Measurements from ENCODE around the gene MOCS3. TPM values are rescaled to one million over a fixed set of nuclear protein-coding genes. Genes with fewer than 3 reads are reported as not detected.
A peak's percentile ranks its signal among the peaks of the same experiment; 100 is the strongest.

MOCS3 gene
- total RNA-seq, 1 donor from 2014 or later, result 7.4 TPM

DNA sequence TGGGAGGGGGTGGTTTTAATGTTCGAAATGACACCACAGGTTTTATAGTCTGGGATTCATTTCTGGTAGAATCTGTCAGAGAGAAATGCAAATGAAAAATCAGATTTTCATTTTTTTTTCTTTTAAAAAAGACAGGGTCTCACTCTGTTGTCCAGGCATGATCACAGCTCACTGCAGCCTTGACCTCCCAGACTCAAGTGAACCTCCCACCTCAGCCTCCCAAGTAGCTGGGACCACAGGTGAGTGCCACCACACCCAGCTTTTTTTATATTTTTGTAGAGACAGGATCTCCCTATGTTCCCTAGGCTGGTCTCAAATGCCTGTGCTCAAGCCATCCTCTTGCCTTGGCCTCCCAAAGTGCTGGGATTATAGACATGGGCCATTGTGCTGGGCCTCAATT lies 25.0 kb upstream of the MOCS3 start:
- Mint-ChIP-seq H3K36me3 (peaks cover 17% of the 10 kb centered on the region), H3K4me1 (ENCODE audit: unreplicated experiment) (peaks cover 11% of the 10 kb centered on the region), H3K27me3 (peaks cover 3% of the 10 kb centered on the region), H3K9me3 (no peaks in the 10 kb centered on the region), H3K4me3 (no peak overlapping the region), H3K27ac (peak overlapping the region; percentile 50)
- no peak for DNase-seq (ENCODE audit: extremely low spot score, unreplicated experiment)
- TF ChIP-seq, protein P1, sequence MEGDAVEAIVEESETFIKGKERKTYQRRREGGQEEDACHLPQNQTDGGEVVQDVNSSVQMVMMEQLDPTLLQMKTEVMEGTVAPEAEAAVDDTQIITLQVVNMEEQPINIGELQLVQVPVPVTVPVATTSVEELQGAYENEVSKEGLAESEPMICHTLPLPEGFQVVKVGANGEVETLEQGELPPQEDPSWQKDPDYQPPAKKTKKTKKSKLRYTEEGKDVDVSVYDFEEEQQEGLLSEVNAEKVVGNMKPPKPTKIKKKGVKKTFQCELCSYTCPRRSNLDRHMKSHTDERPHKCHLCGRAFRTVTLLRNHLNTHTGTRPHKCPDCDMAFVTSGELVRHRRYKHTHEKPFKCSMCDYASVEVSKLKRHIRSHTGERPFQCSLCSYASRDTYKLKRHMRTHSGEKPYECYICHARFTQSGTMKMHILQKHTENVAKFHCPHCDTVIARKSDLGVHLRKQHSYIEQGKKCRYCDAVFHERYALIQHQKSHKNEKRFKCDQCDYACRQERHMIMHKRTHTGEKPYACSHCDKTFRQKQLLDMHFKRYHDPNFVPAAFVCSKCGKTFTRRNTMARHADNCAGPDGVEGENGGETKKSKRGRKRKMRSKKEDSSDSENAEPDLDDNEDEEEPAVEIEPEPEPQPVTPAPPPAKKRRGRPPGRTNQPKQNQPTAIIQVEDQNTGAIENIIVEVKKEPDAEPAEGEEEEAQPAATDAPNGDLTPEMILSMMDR (conservative IDR thresholded peaks at IDR 0.05), result no peak

DNA sequence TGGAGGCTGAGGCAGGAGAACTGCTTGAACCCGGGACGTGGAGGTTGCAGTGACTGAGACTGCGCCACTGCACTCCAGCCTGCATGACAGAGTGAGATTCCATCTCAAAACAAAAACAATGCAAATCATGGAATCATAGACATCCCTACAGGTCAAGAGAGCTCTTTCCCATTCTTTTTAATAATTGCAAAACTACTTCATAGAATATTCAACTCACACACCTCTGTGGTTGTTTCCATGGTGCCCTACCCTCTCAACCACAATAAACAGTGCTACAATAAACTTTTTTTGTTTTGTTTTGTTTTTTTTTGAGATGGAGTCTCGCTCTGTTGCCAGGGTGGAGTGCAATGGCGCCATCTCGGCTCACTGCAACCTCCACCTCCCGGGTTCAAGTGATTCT lies 15.5 kb upstream of the MOCS3 start:
- H3K4me1 Mint-ChIP-seq (ENCODE audit: unreplicated experiment), result no peaks in the 10 kb centered on the region
- H3K36me3 Mint-ChIP-seq, result peaks cover 6% of the 10 kb centered on the region
- H3K4me3 Mint-ChIP-seq, result no peak overlapping the region
- no peak overlapping the region for H3K27ac Mint-ChIP-seq
- TF ChIP-seq, protein P1 (conservative IDR thresholded peaks at IDR 0.05), result no peak
- no peaks in the 10 kb centered on the region for H3K27me3 Mint-ChIP-seq
- DNase-seq (ENCODE audit: extremely low spot score, unreplicated experiment), result no peak
- no peaks in the 10 kb centered on the region for H3K9me3 Mint-ChIP-seq

DNA sequence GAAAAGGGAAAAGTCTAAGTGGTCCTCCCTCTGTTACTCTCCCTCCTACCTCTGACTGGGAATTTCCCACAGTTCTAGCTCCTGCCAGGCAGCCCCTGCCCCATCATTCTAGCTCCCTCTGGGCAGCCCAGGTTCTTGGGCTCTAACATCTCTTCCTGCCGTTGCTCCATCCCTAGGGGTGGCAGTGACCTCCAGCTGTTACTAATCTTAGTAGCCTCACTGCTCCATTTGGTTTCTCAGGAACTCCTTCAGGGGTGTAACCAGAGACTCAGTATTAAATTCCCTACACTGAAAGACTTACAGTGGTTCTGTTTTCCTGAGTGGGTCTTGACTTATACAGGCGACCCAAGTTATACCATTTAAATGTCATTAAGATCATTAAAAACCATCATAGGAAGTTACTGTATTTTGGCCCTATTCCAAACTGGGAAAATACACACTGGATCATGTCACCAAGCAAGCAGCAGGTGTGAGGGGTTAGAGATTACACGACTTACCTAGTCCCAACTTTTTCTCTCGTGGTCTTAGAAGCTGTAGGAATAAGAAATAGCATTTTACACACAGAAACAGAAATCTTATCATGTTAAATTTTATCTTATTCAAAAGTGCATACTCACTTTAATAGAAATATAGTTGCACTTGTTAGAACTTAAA lies 10.4 kb upstream of the MOCS3 start:
- H3K36me3 Mint-ChIP-seq, result peaks cover 19% of the 10 kb centered on the region
- no peak for DNase-seq (ENCODE audit: extremely low spot score, unreplicated experiment)
- no peak overlapping the region for H3K4me3 Mint-ChIP-seq
- TF ChIP-seq, protein P1 (conservative IDR thresholded peaks at IDR 0.05), result no peak
- H3K9me3 Mint-ChIP-seq, result no peaks in the 10 kb centered on the region
- no peaks in the 10 kb centered on the region for H3K27me3 Mint-ChIP-seq
- no peaks in the 10 kb centered on the region for H3K4me1 Mint-ChIP-seq (ENCODE audit: unreplicated experiment)
- H3K27ac Mint-ChIP-seq, result no peak overlapping the region

DNA sequence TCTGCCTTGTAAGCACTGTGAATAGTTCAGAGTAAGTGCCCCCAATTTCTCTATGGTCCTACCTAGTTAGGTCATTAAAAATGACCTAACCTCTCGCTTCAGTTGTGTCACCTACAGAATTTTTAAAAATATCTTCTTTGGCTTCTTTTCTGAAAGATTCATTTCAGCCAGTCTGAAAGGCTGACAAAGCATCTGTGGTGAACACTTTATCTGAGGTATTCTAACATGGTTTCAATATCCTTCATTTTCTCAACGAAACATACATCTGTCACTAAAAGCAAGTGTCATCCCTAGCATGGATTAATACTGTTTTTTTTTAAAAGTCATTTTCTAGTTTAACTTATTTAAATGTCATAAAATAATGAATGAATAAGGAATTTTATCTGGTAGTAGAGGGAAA lies 5.4 kb upstream of the MOCS3 start:
- Mint-ChIP-seq H3K4me3 (no peak overlapping the region), H3K27ac (no peak overlapping the region), H3K9me3 (no peaks in the 10 kb centered on the region)

GRCh38 chr20:50953821-50954220 lies 4.8 kb upstream of the MOCS3 start:
- TF ChIP-seq, protein P1 (conservative IDR thresholded peaks at IDR 0.05), result no peak
- Mint-ChIP-seq H3K4me1 (ENCODE audit: unreplicated experiment) (peaks cover 10% of the 10 kb centered on the region), H3K36me3 (peaks cover 10% of the 10 kb centered on the region), H3K27ac (no peak overlapping the region), H3K27me3 (no peaks in the 10 kb centered on the region), H3K4me3 (no peak overlapping the region), H3K9me3 (no peaks in the 10 kb centered on the region)
- DNase-seq (ENCODE audit: extremely low spot score, unreplicated experiment), result no peak

More for the DNA sequence above, 5.4 kb upstream of the MOCS3 start:
- no peaks in the 10 kb centered on the region for H3K27me3 Mint-ChIP-seq
- DNase-seq (ENCODE audit: extremely low spot score, unreplicated experiment), result no peak
- TF ChIP-seq, protein P1 (conservative IDR thresholded peaks at IDR 0.05), result no peak
- peaks cover 10% of the 10 kb centered on the region for H3K4me1 Mint-ChIP-seq (ENCODE audit: unreplicated experiment)
- H3K36me3 Mint-ChIP-seq, result peaks cover 12% of the 10 kb centered on the region
